Common myeloid progenitor, CD34-positive (primary cell): ENCODE measurements around the gene MYRIP.

ENCODE experiments used
- CTCF ChIA-PET: fragments of 350-600 bp; sonication (Branson Sonifier 250); formaldehyde crosslinking; loops from one replicate; lab custom pipeline; 2021; ENCODE audit warnings: antibody characterized with exemption; lab: Charles Lee
- POLR2A ChIA-PET: fragments of 350-600 bp; sonication (Branson Sonifier 250); formaldehyde crosslinking; loops from one replicate; lab custom pipeline; 2021; ENCODE audit warnings: antibody characterized with exemption; lab: Charles Lee
- DNase-seq, 3 donors: peaks; one replicate each; pipeline versions ENCODE4 v3.0.0 to v3.0.0-alpha.2; 2013
- H3K27ac ChIP-seq, 2 experiments: 1 replicate in 1 of 2; 2 replicates in 1 of 2; pipeline ENCODE4 v1.7.0; 2013; ENCODE audit warnings: inconsistent platforms in 2 of 2, low read length in 2 of 2, mild to moderate bottlenecking in 2 of 2, low read depth in 1 of 2, moderate library complexity in 1 of 2; ENCODE audit not compliant: severe bottlenecking in 2 of 2, insufficient read depth in 1 of 2, poor library complexity in 1 of 2
- H3K27me3 ChIP-seq, 5 experiments: replicated peaks in 2 of 5; 1 replicate in 3 of 5; 2 replicates in 2 of 5; pipeline versions ENCODE4 v1.6.1 to v1.7.0; 2013; ENCODE audit warnings: low read length in 4 of 5, mild to moderate bottlenecking in 2 of 5, moderate library complexity in 2 of 5, inconsistent platforms in 1 of 5; ENCODE audit not compliant: insufficient read depth in 5 of 5, control insufficient read depth in 4 of 5
- H3K36me3 ChIP-seq, 4 experiments: 1 replicate in 2 of 4; 2 replicates in 2 of 4; pipeline versions ENCODE4 v1.6.1 to v1.7.0; 2013; ENCODE audit warnings: low read length in 3 of 4, control low read depth in 1 of 4, mild to moderate bottlenecking in 1 of 4; ENCODE audit not compliant: control insufficient read depth in 4 of 4, insufficient read depth in 4 of 4
- H3K4me1 ChIP-seq, 4 experiments: 1 replicate in 3 of 4; 2 replicates in 1 of 4; pipeline versions ENCODE4 v1.6.1 to v1.7.1; 2013; ENCODE audit warnings: low read length in 3 of 4, mild to moderate bottlenecking in 3 of 4, control low read depth in 1 of 4, inconsistent platforms in 1 of 4, moderate library complexity in 1 of 4; ENCODE audit not compliant: control insufficient read depth in 4 of 4, insufficient read depth in 4 of 4; ENCODE audit errors: control extremely low read depth in 1 of 4
- H3K4me3 ChIP-seq, 7 experiments: 1 replicate in 4 of 7; 2 replicates in 3 of 7; pipeline versions ENCODE4 v1.5.1 to v1.7.0; 2013; ENCODE audit warnings: mild to moderate bottlenecking in 7 of 7, low read length in 6 of 7, moderate library complexity in 6 of 7, inconsistent platforms in 2 of 7, low read depth in 2 of 7, control low read depth in 1 of 7; ENCODE audit not compliant: insufficient read depth in 4 of 7, control insufficient read depth in 1 of 7; ENCODE audit errors: extremely low read depth in 1 of 7
- H3K9me3 ChIP-seq, 5 experiments: 1 replicate in 4 of 5; 2 replicates in 1 of 5; pipeline versions ENCODE4 v1.6.1 to v1.7.1; 2013; ENCODE audit warnings: low read length in 4 of 5, mild to moderate bottlenecking in 2 of 5, inconsistent platforms in 1 of 5, low read depth in 1 of 5, moderate library complexity in 1 of 5; ENCODE audit not compliant: control insufficient read depth in 4 of 5, insufficient read depth in 2 of 5; ENCODE audit errors: control extremely low read depth in 1 of 5
- WGBS: methylation state at CpG from one replicate; pipeline ENCODE4 v1.1.5; 2013; ENCODE audit not compliant: insufficient coverage; 5-methylcytosine and 5-hydroxymethylcytosine counted together

The MYRIP gene

GRCh38 chr3:40237889-40238571 lies 428.6 kb downstream of the MYRIP start:
- no peak for DNase-seq
- Histone ChIP-seq H3K4me1 (peaks cover 0 to 2% (median 0%) of the 10 kb centered on the region in 4 experiments), H3K27me3 (no peaks in the 10 kb centered on the region), H3K36me3 (no peaks in the 10 kb centered on the region), H3K9me3 (peaks cover 0 to 6% (median 0%) of the 10 kb centered on the region in 5 experiments), H3K4me3 (no peak overlapping the region), H3K27ac (no peak overlapping the region)
- CTCF ChIA-PET = no interaction called here
- WGBS = 92% methylated on average over 7 of the region's 8 CpGs
- POLR2A ChIA-PET = no interaction called here

GRCh38 chr3:40240921-40241320 lies 431.5 kb downstream of the MYRIP start:
- Histone ChIP-seq H3K4me3 (no peak overlapping the region), H3K36me3 (no peaks in the 10 kb centered on the region), H3K27me3 (no peaks in the 10 kb centered on the region), H3K9me3 (peaks cover 0 to 3% (median 0%) of the 10 kb centered on the region in 5 experiments), H3K4me1 (peaks cover 0 to 2% (median 0%) of the 10 kb centered on the region in 4 experiments), H3K27ac (no peak overlapping the region)
- DNase-seq = no peak
- WGBS = 100% methylated on average over 1 of the region's 1 CpG
- POLR2A ChIA-PET = no interaction called here
- CTCF ChIA-PET = no interaction called here

- CTCF ChIA-PET = no interaction called here
- Histone ChIP-seq H3K4me3 (no peak overlapping the region), H3K36me3 (no peaks in the 10 kb centered on the region), H3K27me3 (no peaks in the 10 kb centered on the region), H3K4me1 (peaks cover 0 to 2% (median 0%) of the 10 kb centered on the region in 4 experiments), H3K9me3 (peaks cover 0 to 3% (median 0%) of the 10 kb centered on the region in 5 experiments), H3K27ac (no peak overlapping the region)
- no CpG with 5 or more reads among the region's 1 CpG for WGBS
- POLR2A ChIA-PET = no interaction called here
- no peak for DNase-seq
These were observed 432.8 kb downstream of the MYRIP start for GRCh38 chr3:40242216-40242615.

GRCh38 chr3:40242638-40243037 lies 433.2 kb downstream of the MYRIP start:
- H3K27me3 ChIP-seq = no peaks in the 10 kb centered on the region
- WGBS = no CpG with 5 or more reads among the region's 1 CpG
- no peak for DNase-seq
- no peak overlapping the region for H3K4me3 ChIP-seq
- H3K4me1 ChIP-seq = peaks cover 0 to 2% (median 0%) of the 10 kb centered on the region in 4 experiments
- ChIA-PET POLR2A (no interaction called here), CTCF (no interaction called here)
- no peaks in the 10 kb centered on the region for H3K36me3 ChIP-seq
- H3K27ac ChIP-seq = no peak overlapping the region
- H3K9me3 ChIP-seq = peaks cover 0 to 3% (median 0%) of the 10 kb centered on the region in 5 experiments

GRCh38 chr3:40243056-40243455 lies 433.6 kb downstream of the MYRIP start:
- Histone ChIP-seq H3K4me1 (peaks cover 0 to 2% (median 0%) of the 10 kb centered on the region in 4 experiments), H3K4me3 (no peak overlapping the region), H3K9me3 (peaks cover 0 to 3% (median 0%) of the 10 kb centered on the region in 5 experiments), H3K27me3 (no peaks in the 10 kb centered on the region), H3K36me3 (no peaks in the 10 kb centered on the region), H3K27ac (no peak overlapping the region)
- ChIA-PET POLR2A (no interaction called here), CTCF (no interaction called here)
- no peak for DNase-seq
- WGBS = 0% methylated on average over 1 of the region's 1 CpG

GRCh38 chr3:40247714-40248454 lies 438.5 kb downstream of the MYRIP start:
- Histone ChIP-seq H3K4me1 (no peaks in the 10 kb centered on the region), H3K4me3 (no peak overlapping the region), H3K27ac (no peak overlapping the region), H3K27me3 (no peaks in the 10 kb centered on the region), H3K9me3 (no peaks in the 10 kb centered on the region), H3K36me3 (no peaks in the 10 kb centered on the region)
- WGBS = 95% methylated on average over 3 of the region's 6 CpGs
- ChIA-PET CTCF (interaction anchor here (0.7 kb wide), 1 partner anchor 16 kb away, joined by 4 read pairs; no protein-coding TSS in a partner anchor), POLR2A (no interaction called here)
- no peak for DNase-seq

- Histone ChIP-seq H3K4me3 (no peak overlapping the region), H3K4me1 (no peaks in the 10 kb centered on the region), H3K36me3 (no peaks in the 10 kb centered on the region), H3K27ac (no peak overlapping the region), H3K9me3 (no peaks in the 10 kb centered on the region), H3K27me3 (no peaks in the 10 kb centered on the region)
- DNase-seq = no peak
- POLR2A ChIA-PET = no interaction called here
- CTCF ChIA-PET = no interaction called here
These were observed 439.2 kb downstream of the MYRIP start for GRCh38 chr3:40248591-40248990.
